HCEC 1CT (cell line): ENCODE measurements around the gene NRDE2.
A peak's percentile ranks its signal among the peaks of the same experiment; 100 is the strongest.

Experiments used
- DNase-seq: peaks from one replicate; pipeline ENCODE4 v3.0.0-alpha.2; 2017

The NRDE2 gene, protein sequence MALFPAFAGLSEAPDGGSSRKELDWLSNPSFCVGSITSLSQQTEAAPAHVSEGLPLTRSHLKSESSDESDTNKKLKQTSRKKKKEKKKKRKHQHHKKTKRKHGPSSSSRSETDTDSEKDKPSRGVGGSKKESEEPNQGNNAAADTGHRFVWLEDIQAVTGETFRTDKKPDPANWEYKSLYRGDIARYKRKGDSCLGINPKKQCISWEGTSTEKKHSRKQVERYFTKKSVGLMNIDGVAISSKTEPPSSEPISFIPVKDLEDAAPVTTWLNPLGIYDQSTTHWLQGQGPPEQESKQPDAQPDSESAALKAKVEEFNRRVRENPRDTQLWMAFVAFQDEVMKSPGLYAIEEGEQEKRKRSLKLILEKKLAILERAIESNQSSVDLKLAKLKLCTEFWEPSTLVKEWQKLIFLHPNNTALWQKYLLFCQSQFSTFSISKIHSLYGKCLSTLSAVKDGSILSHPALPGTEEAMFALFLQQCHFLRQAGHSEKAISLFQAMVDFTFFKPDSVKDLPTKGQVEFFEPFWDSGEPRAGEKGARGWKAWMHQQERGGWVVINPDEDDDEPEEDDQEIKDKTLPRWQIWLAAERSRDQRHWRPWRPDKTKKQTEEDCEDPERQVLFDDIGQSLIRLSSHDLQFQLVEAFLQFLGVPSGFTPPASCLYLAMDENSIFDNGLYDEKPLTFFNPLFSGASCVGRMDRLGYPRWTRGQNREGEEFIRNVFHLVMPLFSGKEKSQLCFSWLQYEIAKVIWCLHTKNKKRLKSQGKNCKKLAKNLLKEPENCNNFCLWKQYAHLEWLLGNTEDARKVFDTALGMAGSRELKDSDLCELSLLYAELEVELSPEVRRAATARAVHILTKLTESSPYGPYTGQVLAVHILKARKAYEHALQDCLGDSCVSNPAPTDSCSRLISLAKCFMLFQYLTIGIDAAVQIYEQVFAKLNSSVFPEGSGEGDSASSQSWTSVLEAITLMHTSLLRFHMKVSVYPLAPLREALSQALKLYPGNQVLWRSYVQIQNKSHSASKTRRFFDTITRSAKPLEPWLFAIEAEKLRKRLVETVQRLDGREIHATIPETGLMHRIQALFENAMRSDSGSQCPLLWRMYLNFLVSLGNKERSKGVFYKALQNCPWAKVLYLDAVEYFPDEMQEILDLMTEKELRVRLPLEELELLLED

DNA sequence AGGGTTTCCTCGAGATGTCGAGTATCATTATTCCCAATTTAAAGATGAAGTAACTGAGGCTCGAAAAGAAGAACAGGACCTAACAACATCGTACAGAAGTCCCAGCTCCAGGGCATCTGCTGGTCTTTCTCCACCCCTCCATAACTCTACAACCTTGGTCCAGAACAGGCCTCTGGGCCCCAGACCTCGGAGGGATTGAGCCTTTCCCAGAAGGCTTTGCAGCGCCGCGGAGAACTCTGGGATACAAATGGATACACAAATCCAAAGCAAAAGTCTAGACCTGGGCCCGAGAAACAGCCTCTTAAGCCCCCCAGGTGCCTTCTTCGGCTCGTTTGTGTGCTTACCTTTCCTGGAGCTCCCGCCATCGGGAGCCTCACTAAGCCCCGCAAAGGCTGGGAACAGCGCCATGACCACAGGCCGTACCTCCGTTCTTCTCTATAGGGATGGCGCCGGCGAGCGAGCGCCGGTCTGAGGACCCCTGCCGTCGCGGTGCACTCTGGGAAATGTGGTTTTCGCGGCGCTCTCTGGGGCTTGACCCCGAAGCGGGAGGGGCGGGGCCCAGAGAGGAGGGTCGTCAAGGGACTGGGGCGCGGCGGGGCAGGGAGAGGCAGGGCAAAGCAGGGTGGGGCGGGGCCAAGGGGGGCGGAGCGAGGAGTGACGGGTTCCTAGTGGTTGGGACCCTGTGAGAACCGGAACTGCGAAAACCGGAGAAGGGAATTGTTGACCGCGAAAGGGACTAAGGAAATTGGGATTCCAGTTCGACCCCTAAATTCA is at the start of gene NRDE2:
NRDE2 (minus strand) TSS at position 445 of the 774 bp plus-strand sequence; CDS start at position 408, 37 bp downstream.
- peak; percentile 91 for DNase-seq

DNA sequence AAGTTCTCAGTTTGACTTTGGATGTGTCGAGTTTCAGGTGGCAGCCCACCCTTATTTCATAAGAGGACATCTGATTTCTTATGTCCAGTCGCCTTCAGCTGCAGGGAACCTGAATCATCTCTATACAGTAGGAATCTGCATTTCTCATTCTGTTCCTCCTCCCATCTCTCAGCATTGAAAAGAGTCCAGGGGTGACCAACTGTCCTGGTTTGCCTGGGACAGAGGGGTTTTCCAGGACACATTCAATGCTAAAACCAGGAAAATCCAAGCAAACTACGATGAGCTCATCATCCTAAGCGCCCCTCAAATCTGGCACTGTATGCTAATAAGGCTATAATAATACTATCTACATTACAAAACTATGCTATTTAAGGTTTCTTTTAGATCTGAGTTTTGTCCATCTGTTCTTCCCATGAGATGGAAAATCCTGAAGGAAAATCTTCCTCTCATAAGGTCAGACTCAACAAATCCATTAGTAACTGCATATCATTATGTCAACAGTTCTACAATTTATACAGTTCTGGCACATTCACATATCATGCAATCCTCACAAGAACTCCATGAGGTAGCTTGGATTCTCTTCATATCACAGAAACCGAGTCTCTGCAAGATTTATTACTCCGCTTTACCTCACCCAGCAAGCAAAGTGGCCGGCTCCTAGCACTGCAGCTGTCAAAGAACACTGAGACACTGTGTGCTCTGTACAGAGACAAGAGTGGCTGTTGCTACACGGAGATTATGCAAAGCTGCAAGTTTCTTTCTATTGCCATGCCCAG is 49.5 kb upstream of the NRDE2 start:
- no peak for DNase-seq

DNA sequence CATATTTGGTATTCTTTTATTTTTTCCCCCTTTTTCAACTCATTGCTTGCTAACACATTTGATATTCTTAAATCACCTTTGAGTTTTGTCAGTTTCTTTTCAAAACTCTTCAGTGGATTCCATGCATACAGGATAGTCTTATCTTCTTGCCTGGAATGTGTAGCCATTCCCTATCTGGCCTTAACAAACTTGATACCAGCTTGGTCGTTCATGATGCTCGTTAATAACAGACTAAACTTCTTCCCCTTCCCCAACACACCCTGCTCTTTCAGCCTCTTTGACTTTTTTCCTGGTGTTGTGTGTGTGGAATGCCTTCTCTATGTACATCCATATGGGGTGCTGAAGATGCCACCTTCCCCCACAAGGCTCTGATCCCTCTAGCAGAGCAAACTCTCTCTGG is 47.4 kb upstream of the NRDE2 start:
- DNase-seq: no peak

DNA sequence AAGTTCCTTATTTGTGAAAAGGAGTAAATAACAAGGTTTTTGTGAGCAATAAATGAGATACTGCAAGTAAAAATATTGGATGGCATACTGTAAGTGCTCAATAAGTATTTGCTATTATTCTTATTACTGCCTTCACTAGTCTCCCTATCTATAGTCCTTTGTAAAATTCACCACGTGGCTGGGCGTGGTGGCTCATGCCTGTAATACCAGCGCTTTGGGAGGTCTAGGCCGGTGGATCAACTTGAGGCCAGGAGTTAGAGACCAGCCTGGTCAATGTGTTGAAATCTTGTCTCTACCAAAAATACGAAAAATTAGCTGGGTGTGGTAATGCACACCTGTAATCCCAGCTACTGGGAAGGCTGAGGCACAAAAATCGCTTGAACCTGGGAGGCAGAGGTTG is 46.5 kb upstream of the NRDE2 start:
- no peak for DNase-seq

DNA sequence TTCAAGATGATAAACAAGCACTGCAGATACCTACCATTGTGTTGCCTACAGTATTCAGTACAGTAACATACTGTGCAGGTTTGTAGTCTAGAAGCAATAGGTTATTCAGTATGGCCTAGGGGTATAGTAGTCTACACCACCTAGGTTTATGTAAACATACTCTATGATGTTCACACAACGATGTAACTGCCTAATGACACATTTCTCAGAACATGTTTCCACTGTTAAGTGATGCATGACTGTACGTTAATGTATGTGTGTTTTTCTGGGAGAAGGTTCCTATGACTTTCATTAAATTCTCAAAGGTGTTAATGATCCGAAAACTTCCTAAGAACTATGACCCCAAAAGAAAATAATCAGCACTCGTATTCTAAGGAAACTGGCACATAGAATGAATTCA is 44.2 kb upstream of the NRDE2 start:
- DNase-seq: no peak

DNA sequence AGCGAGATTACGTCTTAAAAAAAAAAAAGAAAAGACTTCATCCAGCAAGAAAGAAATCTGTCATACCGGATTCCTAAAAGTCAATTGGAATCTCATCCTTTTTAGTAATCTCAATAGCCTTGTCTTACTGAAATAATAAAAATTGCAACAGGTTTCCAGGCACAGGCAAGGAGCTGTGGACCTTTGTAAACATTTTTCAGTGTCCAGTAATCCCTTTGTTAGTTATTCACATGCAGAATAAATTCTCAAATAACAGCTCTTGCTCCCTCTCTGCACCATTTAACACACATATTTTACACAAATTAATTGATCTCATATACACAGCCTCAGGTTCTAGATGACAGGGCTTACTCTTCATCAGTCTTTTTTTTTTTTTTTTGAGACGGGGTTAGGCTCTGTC is 43.1 kb upstream of the NRDE2 start:
- DNase-seq: no peak

DNA sequence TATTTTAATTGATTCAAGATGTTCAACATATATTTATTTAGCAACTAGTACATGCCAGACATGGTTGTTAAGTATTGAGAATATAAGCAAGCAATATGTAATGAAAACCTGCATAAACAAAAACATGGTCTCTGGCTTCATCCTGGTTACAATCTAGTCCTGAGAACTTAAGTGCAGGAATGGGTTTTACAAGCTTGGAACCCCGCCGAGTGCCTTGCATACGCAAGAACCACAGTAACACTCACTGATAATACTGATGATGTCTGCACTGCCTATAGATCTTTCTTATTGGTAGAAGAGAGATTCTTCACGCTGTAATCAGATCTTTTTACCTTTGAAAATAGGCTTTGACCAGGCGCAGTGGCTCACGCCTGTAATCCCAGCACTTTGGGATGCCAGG is 42.1 kb upstream of the NRDE2 start:
- DNase-seq: no peak

DNA sequence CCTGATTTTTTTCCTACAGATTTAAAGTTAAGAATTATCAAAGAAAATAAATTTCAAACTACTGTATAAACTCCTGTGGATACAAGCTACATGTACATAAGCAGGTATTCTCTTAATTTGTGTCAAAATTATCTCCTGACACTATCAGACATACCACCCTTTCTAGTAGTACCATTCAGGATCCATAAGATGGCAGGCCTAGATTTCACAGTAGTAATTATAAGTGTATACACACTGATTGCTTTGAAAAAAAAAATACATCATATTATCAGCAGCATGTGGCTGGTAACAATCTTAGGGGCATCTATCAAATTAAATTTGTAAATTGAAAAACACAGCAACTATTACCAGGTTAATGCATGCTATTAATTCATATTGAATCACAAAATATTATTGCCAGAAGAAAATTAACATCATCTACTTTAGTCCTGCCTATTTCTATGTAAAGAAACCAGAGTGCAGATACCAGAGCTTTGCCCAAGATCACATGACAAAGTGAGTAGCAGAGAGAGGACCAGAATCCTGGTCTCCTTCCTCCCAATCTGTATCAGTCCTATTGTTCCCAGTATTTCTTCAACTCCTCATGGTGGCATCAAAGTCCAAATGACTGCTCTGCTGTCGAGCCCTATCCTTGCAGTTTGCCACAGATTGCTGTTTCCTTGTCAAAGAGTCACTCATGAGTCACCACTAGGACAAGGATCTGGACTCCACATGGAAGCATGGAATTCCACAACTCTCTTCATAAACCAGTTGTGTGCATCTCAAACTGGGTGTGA is 37.4 kb upstream of the NRDE2 start:
- peak; percentile 32 for DNase-seq

DNA sequence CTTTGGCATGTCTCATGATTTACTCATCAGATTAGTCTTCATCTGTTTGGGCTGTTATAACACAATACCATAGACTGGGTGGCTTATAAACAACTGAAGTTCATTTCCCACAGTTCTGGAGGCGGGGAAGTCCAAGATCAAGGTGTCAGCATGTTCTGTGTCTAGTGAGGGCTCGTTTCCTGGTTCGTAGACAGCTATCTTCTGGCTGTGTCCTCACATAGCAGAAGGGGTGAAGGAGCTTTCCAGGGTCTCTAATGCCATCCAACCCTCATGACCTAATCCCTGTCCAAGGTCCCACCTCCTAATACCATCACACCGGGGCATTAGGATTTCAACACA is 30.8 kb upstream of the NRDE2 start:
- no peak for DNase-seq

DNA sequence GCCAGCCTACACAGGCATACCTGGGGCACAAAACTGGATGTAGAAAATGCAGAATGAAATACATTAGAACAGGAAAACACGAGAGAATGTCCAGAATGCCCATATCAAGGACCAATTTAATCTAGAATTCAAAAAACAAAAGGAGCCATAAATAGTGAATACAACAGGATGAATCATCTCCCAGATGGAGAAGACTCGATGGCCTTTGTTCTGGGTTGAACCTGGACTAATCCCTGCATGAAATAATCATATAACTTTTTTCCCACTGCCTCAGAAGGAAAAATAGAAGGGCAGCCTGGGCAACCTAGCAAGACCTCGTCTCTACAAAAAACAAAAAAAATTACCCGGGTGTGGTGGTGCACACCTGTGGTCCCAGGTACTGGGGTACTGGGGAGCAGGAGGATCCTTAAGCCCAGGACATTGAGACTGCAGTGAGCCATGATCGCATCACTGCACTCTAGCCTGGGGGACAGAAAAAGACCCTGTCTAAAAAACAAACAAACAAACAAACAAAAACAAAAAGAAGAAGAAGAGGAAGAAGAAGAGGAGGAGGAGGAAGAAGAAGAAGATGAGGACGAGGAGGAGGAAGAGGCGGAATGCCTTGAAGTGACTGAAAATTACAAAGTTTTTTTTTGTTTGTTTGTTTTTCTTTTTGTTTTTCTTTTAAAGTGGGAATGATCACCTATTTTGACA is 30.3 kb upstream of the NRDE2 start:
- no peak for DNase-seq

DNA sequence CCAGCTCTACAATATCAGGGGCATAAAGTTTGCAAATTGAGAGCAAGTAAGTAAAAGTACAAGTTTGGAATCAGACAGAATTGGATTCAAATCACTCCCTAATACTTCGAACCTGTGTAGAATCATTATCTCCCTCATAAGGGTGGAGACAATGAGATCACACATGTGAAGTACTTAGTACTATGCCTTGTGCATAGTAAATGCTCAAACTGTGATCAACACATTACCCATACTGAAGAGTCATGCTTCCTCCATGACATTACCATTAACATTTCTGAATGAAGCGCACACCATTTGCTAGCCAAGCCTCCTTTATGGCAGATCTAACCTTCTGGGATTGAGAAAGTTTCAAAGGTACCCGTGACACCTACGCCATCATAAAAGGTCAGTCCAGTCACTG is 26.6 kb upstream of the NRDE2 start:
- no peak for DNase-seq

DNA sequence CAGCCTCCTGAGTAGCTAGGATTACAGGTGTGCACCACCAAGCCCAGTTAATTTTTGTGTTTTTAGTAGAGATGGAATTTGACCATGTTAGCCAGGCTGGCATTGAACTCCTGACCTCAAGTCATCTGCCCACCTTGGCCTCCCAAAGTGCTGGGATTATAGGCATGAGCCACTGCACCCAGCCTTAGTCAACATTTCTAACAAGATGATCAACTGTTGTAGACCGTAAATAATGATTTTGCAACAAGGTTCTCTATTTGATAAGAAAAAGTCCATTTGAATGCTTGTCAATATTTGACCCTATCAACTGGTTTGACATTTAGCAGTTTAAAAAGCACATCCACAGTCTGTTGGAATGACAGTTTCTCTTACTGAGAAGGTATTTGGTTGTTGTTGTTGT is 25.2 kb upstream of the NRDE2 start:
- no peak for DNase-seq

DNA sequence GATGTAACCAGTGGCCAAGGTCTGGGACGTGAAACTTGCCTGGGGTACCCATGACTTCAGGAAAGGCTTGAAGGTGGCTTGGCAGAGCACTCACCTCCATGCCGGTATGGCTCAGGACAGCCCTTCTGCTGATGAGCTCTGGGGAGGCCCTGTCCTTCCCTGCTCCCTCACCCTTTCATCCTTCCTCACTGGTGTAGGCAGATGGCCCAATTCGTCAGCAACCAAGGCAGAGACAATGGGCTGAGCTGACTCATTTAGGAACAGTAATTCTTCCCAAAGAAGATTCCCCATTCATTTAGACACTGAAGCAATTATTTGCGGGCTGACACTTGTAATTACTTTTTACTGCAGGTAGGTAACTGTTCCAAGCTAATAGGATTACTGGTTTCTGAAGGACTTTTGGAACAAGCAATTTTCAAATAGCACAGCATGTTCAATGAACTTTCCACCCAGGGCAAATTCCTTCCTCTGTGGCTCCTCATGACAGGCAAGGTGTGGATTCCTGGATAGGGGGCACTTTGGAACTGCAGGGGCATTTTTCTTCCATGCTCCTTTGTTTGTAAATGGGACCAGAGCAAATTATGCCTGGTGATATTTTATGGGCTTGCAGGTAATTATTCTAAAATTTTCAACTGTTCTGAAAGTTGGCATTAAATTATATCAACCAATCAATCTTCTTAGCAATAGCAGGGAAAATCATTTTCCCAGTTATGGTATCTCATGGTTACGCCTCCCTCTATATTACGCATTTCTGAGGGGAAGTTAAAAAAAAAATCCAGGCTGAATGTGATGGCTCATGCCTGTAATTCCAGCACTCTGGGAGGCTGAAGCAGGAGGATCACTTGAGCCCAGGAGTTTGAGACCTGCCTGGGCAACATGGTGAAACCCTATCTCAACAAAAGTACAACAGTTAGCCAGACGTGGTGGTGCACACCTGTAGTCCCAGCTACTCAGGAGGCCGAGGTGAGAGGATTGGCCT is 24.1 kb upstream of the NRDE2 start:
- peak; percentile 17 for DNase-seq

DNA sequence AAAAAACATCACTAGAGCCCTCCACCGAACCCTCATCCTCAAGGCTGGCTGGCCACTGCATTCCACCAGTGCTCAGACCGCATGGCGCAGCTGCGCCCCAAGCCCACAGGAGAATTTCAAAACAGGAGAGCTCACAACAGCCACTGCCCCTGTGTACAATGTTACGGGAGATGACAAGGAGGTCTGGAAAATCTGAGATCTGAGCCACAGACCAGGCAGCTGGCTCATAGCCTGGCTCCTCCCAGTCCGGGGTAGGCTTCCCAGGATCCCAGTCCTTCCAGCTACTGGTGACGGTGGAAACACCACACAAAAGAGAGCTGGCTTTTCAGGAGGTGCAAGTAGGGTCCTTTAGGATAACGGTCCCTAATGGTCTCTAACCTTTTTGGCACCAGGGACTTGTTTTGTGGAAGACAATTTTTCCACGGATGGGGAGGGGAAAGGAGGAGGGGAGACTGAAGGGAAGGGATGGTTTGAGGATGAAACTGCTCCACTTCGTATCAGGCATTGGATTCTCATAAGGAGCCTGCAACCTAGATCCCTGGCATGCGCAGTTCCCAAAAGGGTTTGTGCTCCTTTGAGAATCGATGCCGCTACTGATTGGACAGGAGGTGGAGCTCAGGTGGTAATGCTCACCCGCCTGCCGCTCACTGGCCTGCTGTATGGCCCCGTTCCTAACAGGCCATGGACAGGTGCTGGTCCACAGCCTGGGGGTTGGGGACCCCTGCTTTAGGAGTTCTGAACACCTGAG is 23.0 kb upstream of the NRDE2 start:
- no peak for DNase-seq

DNA sequence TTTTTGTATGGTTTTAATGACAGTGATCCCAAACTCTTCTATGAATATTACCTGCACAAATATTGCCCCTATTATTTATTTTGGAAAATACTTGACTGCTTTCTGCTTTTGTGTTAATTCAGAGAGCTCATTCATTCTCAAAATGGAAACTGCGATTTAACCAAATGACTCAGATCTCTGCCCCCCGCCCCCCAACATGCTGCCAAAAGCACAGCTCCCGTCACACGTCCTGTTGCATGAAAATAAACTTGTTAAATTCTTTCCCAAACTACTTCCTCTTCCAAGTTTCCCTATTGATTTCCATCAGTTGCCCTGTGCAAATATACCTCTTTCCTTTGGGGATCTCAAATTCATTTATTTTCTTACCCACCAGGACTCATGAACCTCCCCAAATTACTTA is 18.0 kb upstream of the NRDE2 start:
- no peak for DNase-seq

DNA sequence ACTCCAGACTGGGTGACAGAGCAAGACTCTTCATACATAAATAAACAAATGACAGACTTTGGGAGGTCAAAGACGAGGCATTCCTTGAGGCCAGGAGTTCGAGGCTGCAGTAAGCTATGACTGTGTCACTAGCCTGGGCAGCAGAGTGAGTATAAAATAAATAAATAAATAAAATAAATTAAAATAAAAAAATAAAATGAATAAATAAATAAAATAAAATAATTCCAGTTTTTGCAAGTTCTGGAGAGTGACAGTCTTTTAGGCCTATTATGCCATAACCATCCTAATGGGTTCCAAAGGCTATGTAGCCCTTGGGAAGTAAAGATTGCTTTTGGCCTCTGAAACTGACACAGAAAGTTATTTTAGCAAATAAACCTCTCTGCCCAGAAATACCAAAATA is 16.5 kb upstream of the NRDE2 start:
- DNase-seq: no peak

DNA sequence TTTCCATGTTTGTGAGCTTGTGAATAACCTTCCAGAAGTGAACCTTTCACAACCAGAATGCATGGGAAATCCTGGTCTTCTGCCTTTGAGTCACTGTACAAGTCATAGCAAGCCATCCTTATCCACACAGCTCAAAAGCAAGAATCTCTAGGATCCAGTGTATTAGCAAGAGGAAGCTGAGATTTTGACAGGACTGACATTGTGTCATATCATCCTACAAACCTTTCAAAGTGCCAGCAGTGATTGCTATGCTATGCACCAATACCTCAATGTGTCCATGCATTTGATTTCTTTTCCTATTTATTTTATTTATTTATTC is 13.5 kb upstream of the NRDE2 start:
- no peak for DNase-seq

DNA sequence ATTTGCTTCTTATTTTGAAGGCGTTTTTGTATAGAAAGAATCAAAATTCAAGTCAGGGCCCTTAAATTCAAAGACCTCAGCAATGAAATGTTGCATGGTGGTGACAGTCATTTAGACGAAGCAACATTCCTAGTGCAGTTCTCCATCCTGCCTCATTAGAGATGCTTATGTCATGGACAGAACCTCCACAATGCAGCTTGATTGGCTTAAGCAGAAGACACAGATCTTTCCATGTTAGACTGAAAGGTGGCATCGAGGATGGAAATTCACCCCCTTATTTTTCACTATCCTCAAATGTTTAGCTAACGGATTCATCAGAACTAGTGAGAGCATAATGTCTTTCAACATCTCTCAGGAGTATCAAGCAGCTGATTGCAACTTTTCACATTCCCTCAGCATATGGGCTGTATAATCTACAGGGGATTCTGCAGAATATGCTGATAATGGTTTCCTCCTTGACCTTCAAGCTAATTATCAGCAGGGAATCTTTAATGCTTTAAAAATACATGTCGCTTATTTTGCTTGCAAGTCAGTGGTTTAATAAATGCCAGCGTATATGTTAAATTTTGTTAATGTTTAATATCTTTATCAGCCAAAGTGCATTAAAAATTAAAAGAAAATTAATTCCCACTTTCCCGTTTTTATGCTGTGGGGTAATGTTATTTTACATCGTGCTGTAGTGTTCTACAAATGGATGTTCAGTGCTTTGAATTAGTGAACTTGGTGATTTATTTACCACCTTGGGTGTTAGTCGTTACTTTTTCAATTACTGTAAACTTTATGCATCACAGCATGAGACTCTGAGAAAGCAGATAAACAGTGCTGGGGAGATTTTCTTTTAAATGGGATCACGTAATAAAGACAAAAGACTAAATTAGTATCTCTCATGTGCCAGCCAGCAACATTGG is 12.8 kb upstream of the NRDE2 start:
- no peak for DNase-seq
